ENCODE data around the gene ZNF837.

ZNF837 gene

GRCh38 chr19:58367698-58368454 lies 13.0 kb downstream of the ZNF837 start:
- no peak for DNase-seq

GRCh38 chr19:58366585-58367430 lies 14.0 kb downstream of the ZNF837 start:
- no peak for DNase-seq

- DNase-seq: no peak
Observed at GRCh38 chr19:58364146-58364545, 16.7 kb downstream of the ZNF837 start.

GRCh38 chr19:58362272-58362994 lies 18.4 kb downstream of the ZNF837 start, which contains the start of gene ZNF497:
Gene ZNF497, minus strand, starts transcription at chr19:58362751. Its CDS starts 5,116 bp downstream, at chr19:58357635.
- DNase-seq: peak; percentile 96

GRCh38 chr19:58361900-58362271 lies 18.9 kb downstream of the ZNF837 start:
- peak; percentile 28 for DNase-seq

GRCh38 chr19:58357481-58358145 lies 23.2 kb downstream of the ZNF837 start:
- DNase-seq: no peak

- no peak for DNase-seq
Observed at GRCh38 chr19:58356766-58357480, 23.9 kb downstream of the ZNF837 start.

GRCh38 chr19:58355908-58356765 lies 24.7 kb downstream of the ZNF837 start:
- DNase-seq: peak; percentile 34

GRCh38 chr19:58355215-58355796 lies 25.5 kb downstream of the ZNF837 start:
- no peak for DNase-seq

GRCh38 chr19:58354478-58355030 lies 26.3 kb downstream of the ZNF837 start:
- no peak for DNase-seq

GRCh38 chr19:58353717-58354477 lies 26.9 kb downstream of the ZNF837 start:
- DNase-seq: no peak

GRCh38 chr19:58352760-58353671 lies 27.8 kb downstream of the ZNF837 start, which contains the start of gene A1BG:
Gene A1BG, minus strand, starts transcription at chr19:58353492. Its CDS starts 55 bp downstream, at chr19:58353437.
- DNase-seq: no peak

GRCh38 chr19:58351990-58352755 lies 28.7 kb downstream of the ZNF837 start:
- DNase-seq: no peak

GRCh38 chr19:58351558-58351878 lies 29.3 kb downstream of the ZNF837 start:
- DNase-seq: no peak

- DNase-seq: no peak
Observed at GRCh38 chr19:58350871-58351557, 29.8 kb downstream of the ZNF837 start.

- DNase-seq: no peak
Observed at GRCh38 chr19:58350001-58350861, 30.6 kb downstream of the ZNF837 start.

All from activated gamma-delta T cell treated with Interleukin-2 at 50 U/mL for 16 hours (primary cell).